ENCODE results near the gene KIR2DL4.

GRCh38 chr19:54850930-54851329 lies 47.5 kb downstream of the KIR2DL4 start:
- TF ChIP-seq POLR2AphosphoS5 (IDR thresholded peaks at IDR 0.05; ENCODE audit: borderline replicate concordance, low read depth, low read length), result no peak
- TF ChIP-seq EZH2 (IDR thresholded peaks at IDR 0.05), result no peak
- TF ChIP-seq FOXP2 (optimal IDR thresholded peaks at IDR 0.05; ENCODE audit: control extremely low read depth, extremely low read length, insufficient read depth), result no peak

Data from SK-N-MC (cell line).